H1 (cell line): ENCODE measurements around the gene CLDN6. TPM values are rescaled to one million over a fixed set of nuclear protein-coding genes. Genes with fewer than 3 reads are reported as not detected.

Experiments
- CTCF ChIA-PET: fragments of 300-600 bp; sonication (Branson Sonifier 250); formaldehyde crosslinking; loops from one replicate; lab custom pipeline; 2021; ENCODE audit not compliant: partially characterized antibody; lab: Charles Lee
- POLR2A ChIA-PET: fragments of 300-600 bp; sonication (Branson Sonifier 250); formaldehyde crosslinking; loops from one replicate; lab custom pipeline; 2021; ENCODE audit warnings: inconsistent platforms; ENCODE audit not compliant: partially characterized antibody; lab: Charles Lee
- DNase-seq, 2 experiments: peaks; one replicate each; pipeline versions ENCODE4 v3.0.0 to v3.0.0-alpha.2; 2010 to 2022; ENCODE audit warnings: low spot score in 2 of 2, low read depth in 1 of 2, mixed read lengths in 1 of 2
- FAIRE-seq: peaks from 2 replicates; lab custom pipeline; 2011; peaks lifted over from hg19 to GRCh38; lab: Jason Lieb, UNC
- H2AFZ ChIP-seq: 2 replicates; pipeline ENCODE4 v1.8.1; 2012; ENCODE audit warnings: low read length, inconsistent platforms
- H2AK5ac ChIP-seq: 2 replicates; pipeline ENCODE4 v1.6.1; 2013; ENCODE audit warnings: low read depth, low read length
- H2BK120ac ChIP-seq: replicated peaks from 2 replicates; pipeline ENCODE3; 2013; ENCODE audit warnings: low read depth, low read length, inconsistent platforms
- H2BK12ac ChIP-seq: 2 replicates; pipeline ENCODE4 v1.6.1; 2013; ENCODE audit warnings: low read depth, low read length
- H2BK15ac ChIP-seq: 2 replicates; pipeline ENCODE4 v1.6.1; 2013; ENCODE audit warnings: low read length
- H2BK20ac ChIP-seq: 2 replicates; pipeline ENCODE4 v1.6.1; 2013; ENCODE audit warnings: low read length
- H2BK5ac ChIP-seq: 2 replicates; pipeline ENCODE4 v1.6.1; 2013; ENCODE audit warnings: low read depth, low read length
- H3K14ac ChIP-seq: 2 replicates; pipeline ENCODE4 v1.6.1; 2013; ENCODE audit warnings: inconsistent platforms; ENCODE audit not compliant: insufficient read length
- H3K18ac ChIP-seq: 2 replicates; pipeline ENCODE4 v1.6.1; 2013; ENCODE audit warnings: low read length; ENCODE audit errors: extremely low read depth
- H3K23ac ChIP-seq: 2 replicates; pipeline ENCODE4 v1.6.1; 2013; ENCODE audit warnings: inconsistent platforms; ENCODE audit not compliant: insufficient read length
- H3K23me2 ChIP-seq: 2 replicates; pipeline ENCODE4 v1.6.1; 2013; ENCODE audit warnings: low read depth, low read length
- H3K27ac ChIP-seq: 2 replicates; pipeline ENCODE4 v1.6.1; 2011; ENCODE audit warnings: low read depth, low read length, inconsistent platforms
- H3K27me3 ChIP-seq, 4 experiments: replicated peaks in 1 of 4; 1 replicate in 1 of 4; 2 replicates in 3 of 4; pipeline versions ENCODE4 v1.6.1 to v1.8.1; 2011 to 2013; ENCODE audit warnings: low read length in 3 of 4, mild to moderate bottlenecking in 3 of 4, inconsistent platforms in 2 of 4, mixed read lengths in 2 of 4, moderate library complexity in 1 of 4; ENCODE audit not compliant: control insufficient read depth in 3 of 4, insufficient read depth in 3 of 4; ENCODE audit errors: extremely low read depth in 1 of 4
- H3K36me3 ChIP-seq, 4 experiments: 2 replicates each; pipeline versions ENCODE4 v1.6.1 to v1.8.1; 2011 to 2013; ENCODE audit warnings: mild to moderate bottlenecking in 4 of 4, low read length in 3 of 4, moderate library complexity in 2 of 4, control low read depth in 1 of 4, inconsistent platforms in 1 of 4; ENCODE audit not compliant: insufficient read depth in 4 of 4, control insufficient read depth in 2 of 4
- H3K4ac ChIP-seq: replicated peaks from 2 replicates; pipeline ENCODE3; 2013; ENCODE audit warnings: low read length, low read depth, mixed read lengths, inconsistent platforms; ENCODE audit not compliant: insufficient read length
- H3K4me1 ChIP-seq, 4 experiments: replicated peaks in 1 of 4; 1 replicate in 1 of 4; 2 replicates in 3 of 4; pipeline versions ENCODE4 v1.6.1 to v1.8.1; 2011 to 2013; ENCODE audit warnings: low read length in 3 of 4, inconsistent platforms in 2 of 4, mixed read lengths in 1 of 4; ENCODE audit not compliant: insufficient read depth in 4 of 4, control insufficient read depth in 3 of 4
- H3K4me2 ChIP-seq, 2 experiments: 2 replicates each; pipeline versions ENCODE4 v1.6.1 to v1.8.1; 2011 to 2013; ENCODE audit warnings: low read depth in 2 of 2, low read length in 2 of 2, control low read depth in 1 of 2, inconsistent platforms in 1 of 2, mild to moderate bottlenecking in 1 of 2; ENCODE audit not compliant: insufficient read depth in 1 of 2
- H3K4me3 ChIP-seq, 4 experiments: fragments of 200-600, 300-600 bp in 1 of 4; sonication (generic), shearing (Covaris generic), sonication (Bioruptor Twin) in 1 of 4; 2 replicates each; pipeline versions ENCODE4 v1.5.1 to v1.8.1; 2011 to 2016; ENCODE audit warnings: low read length in 4 of 4, low read depth in 3 of 4, control low read depth in 2 of 4, inconsistent platforms in 2 of 4, mild to moderate bottlenecking in 2 of 4, mixed read lengths in 1 of 4, moderate library complexity in 1 of 4; ENCODE audit not compliant: insufficient read depth in 2 of 4; ENCODE audit errors: extremely low read depth in 1 of 4
- H3K56ac ChIP-seq: replicated peaks from 2 replicates; pipeline ENCODE3; 2013; ENCODE audit warnings: low read depth, mild to moderate bottlenecking, mixed read lengths, low read length, inconsistent platforms; ENCODE audit not compliant: insufficient read length
- H3K79me1 ChIP-seq: 2 replicates; pipeline ENCODE4 v1.6.1; 2013; ENCODE audit warnings: low read depth, low read length, control low read depth
- H3K79me2 ChIP-seq, 2 experiments: 2 replicates each; pipeline versions ENCODE4 v1.6.1 to v1.8.1; 2012 to 2013; ENCODE audit warnings: low read length in 2 of 2, mild to moderate bottlenecking in 2 of 2, inconsistent platforms in 1 of 2; ENCODE audit not compliant: insufficient read depth in 2 of 2, control insufficient read depth in 1 of 2
- H3K9ac ChIP-seq, 4 experiments: replicated peaks in 1 of 4; 1 replicate in 1 of 4; 2 replicates in 3 of 4; pipeline versions ENCODE4 v1.6.1 to v1.8.1; 2011 to 2013; ENCODE audit warnings: low read depth in 3 of 4, low read length in 3 of 4, control low read depth in 2 of 4, mild to moderate bottlenecking in 2 of 4, moderate library complexity in 2 of 4, inconsistent platforms in 1 of 4; ENCODE audit errors: extremely low read depth in 1 of 4
- H3K9me3 ChIP-seq, 2 experiments: 2 replicates each; pipeline versions ENCODE4 v1.6.1 to v1.8.1; 2012 to 2013; ENCODE audit warnings: mild to moderate bottlenecking in 2 of 2, moderate library complexity in 2 of 2, control low read depth in 1 of 2, inconsistent platforms in 1 of 2, low read depth in 1 of 2, low read length in 1 of 2, mixed read lengths in 1 of 2; ENCODE audit not compliant: insufficient read depth in 2 of 2
- H4K20me1 ChIP-seq, 2 experiments: replicated peaks in 1 of 2; 2 replicates each; pipeline versions ENCODE3 to v1.8.1; 2011 to 2013; ENCODE audit warnings: inconsistent platforms in 2 of 2, low read length in 2 of 2, mild to moderate bottlenecking in 1 of 2; ENCODE audit not compliant: insufficient read depth in 2 of 2, control insufficient read depth in 1 of 2
- H4K5ac ChIP-seq: 2 replicates; pipeline ENCODE4 v1.6.1; 2013; ENCODE audit warnings: low read length, low read depth, mixed read lengths, inconsistent platforms; ENCODE audit not compliant: insufficient read length
- H4K8ac ChIP-seq: 2 replicates; pipeline ENCODE4 v1.8.0; 2013; ENCODE audit warnings: mild to moderate bottlenecking, moderate library complexity, low read length, inconsistent platforms; ENCODE audit not compliant: insufficient read depth; ENCODE audit errors: extremely low read depth
- H4K91ac ChIP-seq: replicated peaks from 2 replicates; pipeline ENCODE3; 2013; ENCODE audit warnings: low read length, mixed read lengths, inconsistent platforms; ENCODE audit not compliant: insufficient read length
- BACH1 ChIP-seq: IDR thresholded peaks from 2 replicates; pipeline ENCODE4 v1.6.1; 2012; ENCODE audit warnings: low read length, improper control_type of control experiment
- EP300 ChIP-seq, 2 experiments: IDR thresholded peaks; 1 replicate in 1 of 2; 2 replicates in 1 of 2; pipeline ENCODE4 v1.6.1; 2011 to 2012; ENCODE audit warnings: low read depth in 2 of 2, low read length in 2 of 2, mild to moderate bottlenecking in 2 of 2, borderline replicate concordance in 1 of 2, inconsistent platforms in 1 of 2, moderate library complexity in 1 of 2
- HDAC2 ChIP-seq, 2 experiments: fragments of 300-600 bp in 1 of 2; sonication (generic) in 1 of 2; IDR thresholded peaks; 2 replicates each; pipeline ENCODE4 v1.6.1; 2011 to 2012; ENCODE audit warnings: low read depth in 2 of 2, low read length in 2 of 2, mild to moderate bottlenecking in 2 of 2, moderate library complexity in 2 of 2, borderline replicate concordance in 1 of 2, inconsistent platforms in 1 of 2
- MAFK ChIP-seq: IDR thresholded peaks from 2 replicates; pipeline ENCODE4 v1.6.1; 2012; ENCODE audit warnings: low read depth, mild to moderate bottlenecking, improper control_type of control experiment, low read length
- NRF1 ChIP-seq: IDR thresholded peaks from 2 replicates; pipeline ENCODE4 v1.6.1; 2011; ENCODE audit warnings: mild to moderate bottlenecking, low read depth, low read length, improper control_type of control experiment
- POLR2A ChIP-seq, 2 experiments: IDR thresholded peaks; 1 replicate in 1 of 2; 2 replicates in 1 of 2; pipeline ENCODE4 v1.6.1; 2011; ENCODE audit warnings: low read depth in 2 of 2, low read length in 2 of 2, mild to moderate bottlenecking in 2 of 2; ENCODE audit errors: control extremely low read depth in 1 of 2
- SP1 ChIP-seq: IDR thresholded peaks from 2 replicates; pipeline ENCODE4 v1.6.1; 2011; ENCODE audit warnings: low read depth, low read length
- SRF ChIP-seq: IDR thresholded peaks from 2 replicates; pipeline ENCODE4 v1.6.1; 2011; ENCODE audit warnings: mild to moderate bottlenecking, low read depth, low read length, moderate library complexity
- SUZ12 ChIP-seq: fragments of 200-600 bp; sonication (generic); IDR thresholded peaks from 2 replicates; pipeline ENCODE4 v1.6.1; 2012; ENCODE audit warnings: mild to moderate bottlenecking, inconsistent platforms, low read length, moderate library complexity, mixed read lengths
- TEAD4 ChIP-seq: IDR thresholded peaks from 2 replicates; pipeline ENCODE4 v1.6.1; 2012; ENCODE audit warnings: low read depth, low read length, inconsistent platforms, mixed read lengths
- WGBS, 2 experiments: shearing (Covaris generic) in 1 of 2; methylation state at CpG; one replicate each; pipeline versions ENCODE4 v1.1.6 to v1.1.7; 2013 to 2015; ENCODE audit warnings: low lambda C conversion rate in 2 of 2, mixed read lengths in 2 of 2, inconsistent platforms in 1 of 2, low coverage in 1 of 2, missing lambda C conversion rate in 1 of 2; ENCODE audit not compliant: insufficient replicate concordance in 2 of 2, insufficient coverage in 1 of 2, insufficient read length in 1 of 2; ENCODE audit errors: extremely low coverage in 1 of 2, missing lambda C conversion rate in 1 of 2; 5-methylcytosine and 5-hydroxymethylcytosine counted together
- polyA plus RNA-seq, 7 experiments: library from polyadenylated mRNA; depleted of rRNA in 3 of 7; stranded (reverse) in 5 of 7; unstranded in 2 of 7; fragments of >200 nt in 5 of 7; fragments of 200-250 nt in 2 of 7; gene quantifications; 1 replicate in 5 of 7; 2 replicates in 1 of 7; 4 replicates in 1 of 7; pipeline versions ENCODE4 v1.2.1 to v1.2.3, GENCODE V29; 2011 to 2013; ENCODE audit warnings: missing spikeins in 2 of 7, mixed read lengths in 2 of 7
- total RNA-seq: library from RNA; stranded (reverse); fragmentation: NEBNext Ultra II Directional; extraction: Animal tissue kit (Norgen Biotek cat#: 25700); gene quantifications from 2 replicates; pipeline ENCODE4 v1.2.1, GENCODE V29; 2021

CLDN6 gene
- total and polyA plus RNA-seq, 2 of the 8 experiments (the other 6 are each of a cell fraction or from before 2014, with no cell fraction given): 747 to 1,115 TPM

GRCh38 chr16:2974319-2975056, 43.5 kb downstream of the CLDN6 start:
- Histone ChIP-seq H3K27me3 (no peaks in the 10 kb centered on the region), H4K5ac (no peak overlapping the region), H3K14ac (no peak overlapping the region), H3K79me1 (peaks cover 18% of the 10 kb centered on the region), H3K23me2 (peaks cover 4% of the 10 kb centered on the region; the same call in 1 of the 2 replicates), H3K27ac (no peak overlapping the region), H2BK20ac (no peak overlapping the region), H2AFZ (no peak overlapping the region), H4K20me1 (peaks cover 30 to 41% of the 10 kb centered on the region in 2 experiments), H3K18ac (no peak overlapping the region), H3K4me1 (peaks cover 0 to 15% (median 9%) of the 10 kb centered on the region in 4 experiments; a peak in 6 of 7 replicates), H3K79me2 (peaks cover 0 to 7% of the 10 kb centered on the region in 2 experiments; a peak in 2 of 4 replicates), H2BK15ac (no peak overlapping the region), H2AK5ac (no peak overlapping the region), H3K9me3 (no peaks in the 10 kb centered on the region), H4K91ac (no peak overlapping the region), H3K4me3 (no peak overlapping the region), H3K9ac (no peak overlapping the region), H3K56ac (no peak overlapping the region), H2BK120ac (no peak overlapping the region), H2BK5ac (no peak overlapping the region; the same call in 1 of the 2 replicates), H4K8ac (no peak overlapping the region), H2BK12ac (no peak overlapping the region), H3K4ac (no peak overlapping the region), H3K36me3 (peaks cover 20 to 46% (median 33%) of the 10 kb centered on the region in 4 experiments), H3K23ac (no peak overlapping the region), H3K4me2 (no peak overlapping the region)
- POLR2A ChIA-PET: interaction anchor here (0.7 to 25.4 kb wide), 11 partner anchors 8 to 67 kb away, joined by 3 to 455 read pairs (median 4); partner anchors contain the start of genes CLDN6, HCFC1R1, KREMEN2 and PKMYT1
- FAIRE-seq (no peak), DNase-seq (no peak)
- WGBS, 2 experiments: 93% methylated on average over 12 of the region's 15 CpGs; no CpG with 5 or more reads in 1 of the 2 experiments
- CTCF ChIA-PET: interaction anchor here (0.7 to 2.8 kb wide), 9 partner anchors 9 to 1021 kb away, joined by 3 to 15 read pairs (median 3); no protein-coding TSS in a partner anchor
- no peak for TF ChIP-seq TEAD4
- TF ChIP-seq SRF: no peak
- no peak for TF ChIP-seq NRF1
- TF ChIP-seq SP1: no peak
- TF ChIP-seq POLR2A (IDR thresholded peaks at IDR 0.05; ENCODE audit: control extremely low read depth in 1 of 2, low read depth in 2 of 2, low read length in 2 of 2): no peak
- no peak for TF ChIP-seq SUZ12
- no peak for TF ChIP-seq HDAC2 (IDR thresholded peaks at IDR 0.05; ENCODE audit: borderline replicate concordance in 1 of 2, low read depth in 2 of 2, low read length in 2 of 2)
- TF ChIP-seq EP300 (IDR thresholded peaks at IDR 0.05; ENCODE audit: borderline replicate concordance in 1 of 2, low read depth in 2 of 2, low read length in 2 of 2): no peak
- TF ChIP-seq BACH1: no peak
- TF ChIP-seq MAFK: no peak
